Measurements from ENCODE around the gene GPS1. TPM values are rescaled to one million over a fixed set of nuclear protein-coding genes. Genes with fewer than 3 reads are reported as not detected.
A peak's percentile ranks its signal among the peaks of the same experiment; 100 is the strongest.

GPS1 gene
- total and polyA plus RNA-seq, 2 experiments from 2014 or later, result 101 to 160 TPM

DNA sequence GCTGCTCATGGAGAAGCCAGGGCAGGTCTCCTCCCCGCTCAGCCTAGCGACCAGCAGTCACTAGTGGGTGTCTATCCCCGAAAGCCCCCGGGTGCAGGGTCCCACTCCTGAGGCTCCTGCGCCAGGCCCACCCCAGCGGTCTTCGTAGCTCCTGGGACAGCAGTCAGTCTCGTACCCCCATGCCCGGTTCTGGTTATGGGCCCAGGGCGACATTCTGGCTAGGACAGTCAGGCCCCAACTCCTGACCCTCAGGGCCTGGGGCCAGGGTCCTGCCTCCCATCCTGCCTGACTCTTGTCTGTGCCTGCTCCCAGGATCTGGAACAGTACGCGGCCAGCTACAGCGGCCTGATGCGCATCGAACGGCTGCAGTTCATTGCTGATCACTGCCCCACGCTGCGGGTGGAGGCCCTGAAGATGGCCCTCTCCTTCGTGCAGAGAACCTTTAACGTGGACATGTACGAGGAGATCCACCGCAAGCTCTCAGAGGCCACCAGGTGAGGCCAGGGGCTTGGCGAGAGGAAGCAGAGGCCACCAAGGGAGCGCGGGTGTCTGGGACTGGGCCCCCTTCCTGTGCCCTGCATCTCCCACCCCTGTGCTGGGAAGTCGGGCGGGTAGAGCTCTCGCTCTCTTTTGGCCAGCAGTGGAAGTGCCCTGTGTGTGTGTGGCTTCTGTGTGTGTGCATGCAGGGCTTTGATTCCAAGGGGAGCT lies 2.0 kb downstream of the GPS1 start:
- Histone ChIP-seq H3K36me3 (replicated peaks; ENCODE audit: insufficient read depth, low read depth) (no peaks in the 10 kb centered on the region), H3K4me1 (ENCODE audit: insufficient read depth) (peaks cover 17% of the 10 kb centered on the region), H3K27ac (no peak overlapping the region), H4K20me1 (ENCODE audit: insufficient read depth, poor library complexity, severe bottlenecking) (peaks cover 3% of the 10 kb centered on the region), H2AFZ (no peak overlapping the region), H3K79me2 (peaks cover 28% of the 10 kb centered on the region), H3K27me3 (no peaks in the 10 kb centered on the region), H3K4me3 (no peak overlapping the region), H3K9me3 (ENCODE audit: low read depth) (no peaks in the 10 kb centered on the region), H3K9me2 (replicated peaks; ENCODE audit: insufficient read depth) (no peaks in the 10 kb centered on the region), H3K4me2 (peak overlapping the region; percentile 99)
- DNase-seq (ENCODE audit: low spot score), result no peak
- 96% methylated on average over 26 of the region's 28 CpGs for WGBS (ENCODE audit: low lambda C conversion rate, missing lambda C conversion rate)
- no peak for TF ChIP-seq EZH2 (IDR thresholded peaks at IDR 0.05; ENCODE audit: borderline replicate concordance)
- no peak for TF ChIP-seq EZH2phosphoT487 (IDR thresholded peaks at IDR 0.05; ENCODE audit: low read depth, severe bottlenecking, unreplicated experiment)
- TF ChIP-seq, protein P1, sequence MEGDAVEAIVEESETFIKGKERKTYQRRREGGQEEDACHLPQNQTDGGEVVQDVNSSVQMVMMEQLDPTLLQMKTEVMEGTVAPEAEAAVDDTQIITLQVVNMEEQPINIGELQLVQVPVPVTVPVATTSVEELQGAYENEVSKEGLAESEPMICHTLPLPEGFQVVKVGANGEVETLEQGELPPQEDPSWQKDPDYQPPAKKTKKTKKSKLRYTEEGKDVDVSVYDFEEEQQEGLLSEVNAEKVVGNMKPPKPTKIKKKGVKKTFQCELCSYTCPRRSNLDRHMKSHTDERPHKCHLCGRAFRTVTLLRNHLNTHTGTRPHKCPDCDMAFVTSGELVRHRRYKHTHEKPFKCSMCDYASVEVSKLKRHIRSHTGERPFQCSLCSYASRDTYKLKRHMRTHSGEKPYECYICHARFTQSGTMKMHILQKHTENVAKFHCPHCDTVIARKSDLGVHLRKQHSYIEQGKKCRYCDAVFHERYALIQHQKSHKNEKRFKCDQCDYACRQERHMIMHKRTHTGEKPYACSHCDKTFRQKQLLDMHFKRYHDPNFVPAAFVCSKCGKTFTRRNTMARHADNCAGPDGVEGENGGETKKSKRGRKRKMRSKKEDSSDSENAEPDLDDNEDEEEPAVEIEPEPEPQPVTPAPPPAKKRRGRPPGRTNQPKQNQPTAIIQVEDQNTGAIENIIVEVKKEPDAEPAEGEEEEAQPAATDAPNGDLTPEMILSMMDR (IDR thresholded peaks at IDR 0.05; ENCODE audit: poor library complexity), result no peak

DNA sequence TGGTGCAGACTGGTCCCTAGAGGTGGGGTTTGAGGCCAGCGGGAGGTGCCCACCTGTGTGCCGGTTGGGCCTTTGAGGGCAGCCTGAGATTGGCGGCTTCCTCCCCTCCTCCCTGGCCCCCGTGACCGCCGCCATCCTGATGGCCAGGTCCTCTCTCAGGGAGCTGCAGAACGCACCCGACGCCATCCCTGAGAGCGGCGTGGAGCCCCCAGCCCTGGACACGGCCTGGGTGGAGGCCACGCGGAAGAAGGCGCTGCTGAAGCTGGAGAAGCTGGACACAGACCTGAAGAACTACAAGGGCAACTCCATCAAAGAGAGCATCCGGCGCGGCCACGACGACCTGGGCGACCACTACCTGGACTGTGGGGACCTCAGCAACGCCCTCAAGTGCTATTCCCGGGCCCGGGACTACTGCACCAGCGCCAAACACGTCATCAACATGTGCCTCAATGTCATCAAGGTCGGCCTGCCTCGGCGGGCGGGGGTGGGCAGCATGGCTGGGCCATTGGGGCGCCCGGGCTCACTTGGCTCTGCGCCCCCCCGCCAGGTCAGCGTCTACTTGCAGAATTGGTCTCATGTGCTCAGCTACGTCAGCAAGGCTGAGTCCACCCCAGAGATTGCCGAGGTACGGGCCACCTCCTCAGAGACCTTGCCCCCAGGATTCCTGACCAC lies 2.8 kb downstream of the GPS1 start:
- Histone ChIP-seq H3K36me3 (replicated peaks; ENCODE audit: insufficient read depth, low read depth) (no peaks in the 10 kb centered on the region), H3K9me2 (replicated peaks; ENCODE audit: insufficient read depth) (no peaks in the 10 kb centered on the region), H3K4me3 (no peak overlapping the region), H3K27me3 (no peaks in the 10 kb centered on the region), H3K4me2 (no peak overlapping the region), H3K9me3 (ENCODE audit: low read depth) (no peaks in the 10 kb centered on the region), H3K79me2 (peaks cover 28% of the 10 kb centered on the region), H3K27ac (no peak overlapping the region), H3K4me1 (ENCODE audit: insufficient read depth) (peaks cover 17% of the 10 kb centered on the region), H4K20me1 (ENCODE audit: insufficient read depth, poor library complexity, severe bottlenecking) (peaks cover 3% of the 10 kb centered on the region), H2AFZ (no peak overlapping the region)
- TF ChIP-seq EZH2phosphoT487 (IDR thresholded peaks at IDR 0.05; ENCODE audit: low read depth, severe bottlenecking, unreplicated experiment) (no peak), EZH2 (IDR thresholded peaks at IDR 0.05; ENCODE audit: borderline replicate concordance) (no peak)
- TF ChIP-seq, protein P1 (IDR thresholded peaks at IDR 0.05; ENCODE audit: poor library complexity), result no peak
- WGBS (ENCODE audit: low lambda C conversion rate, missing lambda C conversion rate), result 97% methylated on average over 38 of the region's 38 CpGs
- DNase-seq (ENCODE audit: low spot score), result no peak

DNA sequence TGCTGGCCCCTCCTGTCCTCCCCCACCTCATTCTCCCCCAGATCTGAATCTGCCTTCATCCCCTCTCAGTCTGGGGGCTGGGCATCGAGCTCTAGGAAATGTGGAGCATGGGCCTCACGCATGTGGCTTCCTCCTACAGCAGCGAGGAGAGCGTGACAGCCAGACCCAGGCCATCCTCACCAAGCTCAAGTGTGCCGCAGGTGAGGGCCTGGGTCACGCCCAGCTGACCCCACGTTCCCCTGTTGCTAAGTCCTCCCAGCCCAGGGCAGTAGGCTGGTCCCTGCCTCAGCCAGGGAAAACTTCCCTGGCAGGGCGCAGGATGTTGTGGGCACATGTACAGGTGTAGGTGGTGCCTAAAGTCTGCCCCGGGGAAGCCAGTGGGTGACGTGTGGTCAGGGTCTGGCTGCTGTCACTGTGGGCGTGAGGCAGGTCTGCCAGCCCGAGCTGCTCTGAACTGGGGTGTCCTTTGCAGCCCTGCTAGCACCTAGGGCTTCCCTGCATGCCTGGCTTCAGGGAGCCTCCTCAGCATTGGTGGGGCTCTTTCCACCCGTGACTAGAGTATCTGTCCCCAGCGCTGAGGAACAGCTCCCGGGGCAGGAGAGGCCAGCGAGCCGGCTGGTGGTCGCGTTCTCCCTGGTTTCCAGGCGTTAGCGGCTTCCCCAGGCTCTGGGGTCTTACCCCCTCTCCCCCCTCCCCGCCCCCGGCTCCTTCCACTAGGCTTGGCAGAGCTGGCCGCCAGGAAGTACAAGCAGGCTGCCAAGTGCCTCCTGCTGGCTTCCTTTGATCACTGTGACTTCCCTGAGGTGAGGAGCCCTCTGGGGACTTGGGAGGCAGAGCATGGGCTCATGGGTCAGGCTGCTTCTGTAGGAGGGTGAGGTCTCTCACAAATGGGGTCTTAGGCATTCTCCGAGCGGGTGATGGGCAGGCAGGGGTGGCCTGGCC lies 3.6 kb downstream of the GPS1 start:
- H3K27ac ChIP-seq, result no peak overlapping the region
- peaks cover 3% of the 10 kb centered on the region for H4K20me1 ChIP-seq (ENCODE audit: insufficient read depth, poor library complexity, severe bottlenecking)
- TF ChIP-seq EZH2 (IDR thresholded peaks at IDR 0.05; ENCODE audit: borderline replicate concordance), result no peak
- no peak overlapping the region for H3K4me3 ChIP-seq
- H3K4me2 ChIP-seq, result no peak overlapping the region
- no peak for DNase-seq (ENCODE audit: low spot score)
- no peak overlapping the region for H2AFZ ChIP-seq
- peaks cover 13% of the 10 kb centered on the region for H3K4me1 ChIP-seq (ENCODE audit: insufficient read depth)
- no peaks in the 10 kb centered on the region for H3K36me3 ChIP-seq (replicated peaks; ENCODE audit: insufficient read depth, low read depth)
- H3K79me2 ChIP-seq, result peaks cover 25% of the 10 kb centered on the region
- 93% methylated on average over 17 of the region's 26 CpGs for WGBS (ENCODE audit: low lambda C conversion rate, missing lambda C conversion rate)
- no peaks in the 10 kb centered on the region for H3K9me3 ChIP-seq (ENCODE audit: low read depth)
- no peaks in the 10 kb centered on the region for H3K27me3 ChIP-seq
- H3K9me2 ChIP-seq (replicated peaks; ENCODE audit: insufficient read depth), result no peaks in the 10 kb centered on the region
